GM23338 (cell line): ENCODE data around the gene CAMSAP1. TPM values are rescaled to one million over a fixed set of nuclear protein-coding genes. Genes with fewer than 3 reads are reported as not detected.

Source experiments
- ATAC-seq: fragments of 200-7000 bp; cut with Tn5 transposase; 3 replicates; pipeline ENCODE4 v1.9.1; 2020
- DNase-seq: peaks from one replicate; pipeline ENCODE4 v3.0.0-alpha.2; 2015; ENCODE audit warnings: low spot score
- H2AFZ ChIP-seq: fragments of 200-600 bp; sonication (generic); 2 replicates; pipeline ENCODE4 v1.8.0; 2016; ENCODE audit warnings: antibody characterized with exemption, mild to moderate bottlenecking, moderate library complexity
- H3F3A ChIP-seq: fragments of 200-600 bp; sonication (generic); replicated peaks from 2 replicates; pipeline ENCODE4 v1.8.0; 2017; ENCODE audit warnings: antibody characterized with exemption, mixed run types, low read depth
- H3K27ac ChIP-seq: fragments of 200-600 bp; sonication (generic); 2 replicates; pipeline ENCODE4 v1.6.1; 2016; ENCODE audit warnings: low read depth
- H3K27me3 ChIP-seq: fragments of 200-600 bp; sonication (generic); 2 replicates; pipeline ENCODE4 v1.8.0; 2016; ENCODE audit warnings: mild to moderate bottlenecking, mixed run types, moderate library complexity; ENCODE audit not compliant: insufficient read depth
- H3K36me3 ChIP-seq: fragments of 200-600 bp; sonication (generic); 2 replicates; pipeline ENCODE4 v1.8.0; 2016; ENCODE audit warnings: mild to moderate bottlenecking; ENCODE audit not compliant: insufficient read depth
- H3K4me1 ChIP-seq: fragments of 200-600 bp; sonication (generic); 2 replicates; pipeline ENCODE4 v1.8.0; 2016; ENCODE audit warnings: mild to moderate bottlenecking, moderate library complexity; ENCODE audit not compliant: insufficient read depth
- H3K4me2 ChIP-seq: fragments of 200-600 bp; sonication (generic); 2 replicates; pipeline ENCODE4 v1.7.1; 2017; ENCODE audit warnings: mixed run types
- H3K4me3 ChIP-seq: fragments of 200-600 bp; sonication (generic); 2 replicates; pipeline ENCODE4 v1.6.1; 2016; ENCODE audit warnings: mixed run types
- H3K79me2 ChIP-seq: fragments of 200-600 bp; sonication (generic); replicated peaks from 2 replicates; pipeline ENCODE4 v1.8.0; 2017; ENCODE audit warnings: mild to moderate bottlenecking; ENCODE audit not compliant: insufficient read depth
- H3K9me2 ChIP-seq: fragments of 200-600 bp; sonication (generic); 2 replicates; pipeline ENCODE4 v1.8.0; 2017; ENCODE audit not compliant: insufficient read depth
- H4K20me1 ChIP-seq: fragments of 200-600 bp; sonication (generic); replicated peaks from 2 replicates; pipeline ENCODE4 v1.8.0; 2017; ENCODE audit warnings: mild to moderate bottlenecking; ENCODE audit not compliant: insufficient read depth
- H3K27ac Mint-ChIP-seq: 2 replicates; pipeline ENCODE4 v1.8.0; 2020; ENCODE audit warnings: inconsistent platforms, mild to moderate bottlenecking, moderate library complexity, mixed read lengths
- H3K27me3 Mint-ChIP-seq: 3 replicates; pipeline ENCODE4 v1.8.0; 2022; ENCODE audit warnings: low read depth, mild to moderate bottlenecking, moderate library complexity, mixed read lengths, inconsistent platforms; ENCODE audit not compliant: insufficient read depth, poor library complexity
- H3K36me3 Mint-ChIP-seq: 3 replicates; pipeline ENCODE4 v1.8.0; 2021; ENCODE audit warnings: low read depth, mild to moderate bottlenecking, inconsistent platforms, moderate library complexity, mixed read lengths
- H3K4me1 Mint-ChIP-seq: 3 replicates; pipeline ENCODE4 v1.8.0; 2020; ENCODE audit warnings: mild to moderate bottlenecking, inconsistent platforms, mixed read lengths
- H3K4me3 Mint-ChIP-seq: 3 replicates; pipeline ENCODE4 v1.8.0; 2021; ENCODE audit warnings: moderate library complexity, mild to moderate bottlenecking, inconsistent platforms, mixed read lengths
- H3K9me3 Mint-ChIP-seq: 3 replicates; pipeline ENCODE4 v1.8.0; 2020; ENCODE audit warnings: moderate library complexity, mild to moderate bottlenecking, inconsistent platforms, mixed read lengths
- CREB1 ChIP-seq: fragments of 250-450 bp; sonication (Bioruptor Pico); IDR thresholded peaks from 2 replicates; pipeline ENCODE4 v1.5.0; 2020; ENCODE audit warnings: low read depth, mild to moderate bottlenecking, moderate library complexity
- CTCF ChIP-seq, 2 experiments: fragments of 200-600 bp in 1 of 2; sonication (generic) in 1 of 2; conservative IDR thresholded peaks; 2 replicates each; pipeline versions ENCODE4 v1.5.1 to v1.6.1; 2016 to 2017; ENCODE audit warnings: antibody characterized with exemption in 2 of 2, low read depth in 2 of 2, mild to moderate bottlenecking in 2 of 2, moderate library complexity in 1 of 2
- EZH2 ChIP-seq: fragments of 200-600 bp; sonication (generic); IDR thresholded peaks from one replicate; pipeline ENCODE4 v1.8.0; 2017; ENCODE audit warnings: antibody characterized with exemption, mild to moderate bottlenecking, low read depth; ENCODE audit not compliant: unreplicated experiment
- EZH2phosphoT487 ChIP-seq: fragments of 200-600 bp; sonication (generic); IDR thresholded peaks from one replicate; pipeline ENCODE4 v1.8.1; 2018; ENCODE audit warnings: antibody characterized with exemption; ENCODE audit not compliant: unreplicated experiment
- JUNB ChIP-seq: IDR thresholded peaks from one replicate; pipeline ENCODE4 v1.6.1; 2016; ENCODE audit warnings: antibody characterized with exemption; ENCODE audit not compliant: unreplicated experiment
- NANOG ChIP-seq: IDR thresholded peaks from 2 replicates; pipeline ENCODE4 v1.6.1; 2016; ENCODE audit warnings: antibody characterized with exemption, borderline replicate concordance
- POLR2AphosphoS5 ChIP-seq: IDR thresholded peaks from 2 replicates; pipeline ENCODE4 v1.6.1; 2016; ENCODE audit warnings: antibody characterized with exemption, low read depth
- STAT1 ChIP-seq: IDR thresholded peaks from one replicate; pipeline ENCODE4 v1.6.1; 2016; ENCODE audit warnings: antibody characterized with exemption; ENCODE audit not compliant: unreplicated experiment
- ZNF114 ChIP-seq: fragments of 250-450 bp; sonication (Bioruptor Pico); IDR thresholded peaks from 2 replicates; pipeline ENCODE4 v1.5.0; 2020; ENCODE audit warnings: mild to moderate bottlenecking, moderate library complexity
- ZNF331 ChIP-seq: fragments of 250-450 bp; sonication (Bioruptor Pico); IDR thresholded peaks from 2 replicates; pipeline ENCODE4 v1.5.0; 2020; ENCODE audit warnings: low read depth, mild to moderate bottlenecking, moderate library complexity
- polyA plus RNA-seq: library from polyadenylated mRNA; unstranded; fragments of >200 nt; fragmentation: Nextera tagmentation; extraction: Ambion mirVana; gene quantifications from 2 replicates; pipeline ENCODE4 v1.2.1, GENCODE V29; 2016
- total RNA-seq: library from RNA; depleted of rRNA; stranded (reverse); fragments of >200 nt; shearing (Covaris generic); gene quantifications from 2 replicates; pipeline ENCODE4 v1.2.3, GENCODE V29; 2014
- TF ChIP-seq, protein P1 (sequence below): IDR thresholded peaks from one replicate; pipeline ENCODE4 v1.6.1; 2018; ENCODE audit warnings: antibody characterized with exemption; ENCODE audit not compliant: unreplicated experiment
- TF ChIP-seq, protein P2 (sequence below): IDR thresholded peaks from 2 replicates; pipeline ENCODE4 v1.6.1; 2016; ENCODE audit warnings: antibody characterized with exemption
- TF ChIP-seq, protein P3 (sequence below): fragments of 250-450 bp; sonication (Bioruptor Pico); IDR thresholded peaks from 2 replicates; pipeline ENCODE4 v1.5.0; 2020; ENCODE audit warnings: mild to moderate bottlenecking, moderate library complexity

Gene CAMSAP1
- total and polyA plus RNA-seq, 2 experiments from 2014 or later = 6.9 to 75.4 TPM

DNA sequence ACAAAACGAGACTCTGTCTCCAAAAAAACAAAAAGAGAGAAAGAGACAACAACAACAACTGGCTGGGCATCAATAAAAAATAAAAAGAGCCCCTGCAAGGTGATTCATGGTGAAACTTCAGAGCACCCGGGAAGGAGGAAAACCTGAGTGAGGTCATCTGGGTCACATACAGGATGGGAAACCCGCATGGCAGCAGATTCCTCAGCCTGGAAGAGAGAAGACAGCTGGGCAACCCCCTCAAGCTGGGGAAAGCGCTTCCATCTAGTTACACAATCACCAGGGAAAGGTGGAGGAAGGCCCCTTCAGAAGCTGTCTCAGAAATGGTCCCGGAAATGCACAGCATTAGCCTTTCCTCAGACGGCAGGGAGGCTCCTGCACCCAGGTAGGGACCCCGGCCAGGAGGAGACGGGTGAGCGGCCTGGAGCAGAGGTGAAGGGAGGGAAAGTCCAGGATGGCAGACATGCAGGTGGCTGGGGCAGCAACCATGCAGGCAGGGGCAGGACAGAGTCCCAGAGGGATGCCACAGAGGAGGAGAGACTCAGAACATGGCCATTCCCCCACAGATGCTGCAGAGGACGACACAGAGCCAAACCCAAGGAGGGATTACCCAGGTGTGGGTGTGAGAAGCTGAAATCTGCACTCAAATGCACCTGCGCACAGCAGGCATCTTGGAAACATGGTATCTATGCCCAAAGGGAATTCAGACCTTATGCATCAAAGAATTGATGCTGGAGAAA lies 29.4 kb downstream of the CAMSAP1 start:
- Mint-ChIP-seq H3K9me3 (no peaks in the 10 kb centered on the region), H3K27me3 (peaks cover 11% of the 10 kb centered on the region), H3K4me1 (peaks cover 46% of the 10 kb centered on the region), H3K36me3 (peaks cover 15% of the 10 kb centered on the region; the same call in 2 of the 3 replicates), H3K27ac (peak overlapping the region; percentile 61; the same call in 1 of the 2 replicates), H3K4me3 (peak overlapping the region; percentile 36; the same call in 1 of the 3 replicates)
- peaks cover 100% of the 10 kb centered on the region for H3K79me2 ChIP-seq
- TF ChIP-seq, protein P1, sequence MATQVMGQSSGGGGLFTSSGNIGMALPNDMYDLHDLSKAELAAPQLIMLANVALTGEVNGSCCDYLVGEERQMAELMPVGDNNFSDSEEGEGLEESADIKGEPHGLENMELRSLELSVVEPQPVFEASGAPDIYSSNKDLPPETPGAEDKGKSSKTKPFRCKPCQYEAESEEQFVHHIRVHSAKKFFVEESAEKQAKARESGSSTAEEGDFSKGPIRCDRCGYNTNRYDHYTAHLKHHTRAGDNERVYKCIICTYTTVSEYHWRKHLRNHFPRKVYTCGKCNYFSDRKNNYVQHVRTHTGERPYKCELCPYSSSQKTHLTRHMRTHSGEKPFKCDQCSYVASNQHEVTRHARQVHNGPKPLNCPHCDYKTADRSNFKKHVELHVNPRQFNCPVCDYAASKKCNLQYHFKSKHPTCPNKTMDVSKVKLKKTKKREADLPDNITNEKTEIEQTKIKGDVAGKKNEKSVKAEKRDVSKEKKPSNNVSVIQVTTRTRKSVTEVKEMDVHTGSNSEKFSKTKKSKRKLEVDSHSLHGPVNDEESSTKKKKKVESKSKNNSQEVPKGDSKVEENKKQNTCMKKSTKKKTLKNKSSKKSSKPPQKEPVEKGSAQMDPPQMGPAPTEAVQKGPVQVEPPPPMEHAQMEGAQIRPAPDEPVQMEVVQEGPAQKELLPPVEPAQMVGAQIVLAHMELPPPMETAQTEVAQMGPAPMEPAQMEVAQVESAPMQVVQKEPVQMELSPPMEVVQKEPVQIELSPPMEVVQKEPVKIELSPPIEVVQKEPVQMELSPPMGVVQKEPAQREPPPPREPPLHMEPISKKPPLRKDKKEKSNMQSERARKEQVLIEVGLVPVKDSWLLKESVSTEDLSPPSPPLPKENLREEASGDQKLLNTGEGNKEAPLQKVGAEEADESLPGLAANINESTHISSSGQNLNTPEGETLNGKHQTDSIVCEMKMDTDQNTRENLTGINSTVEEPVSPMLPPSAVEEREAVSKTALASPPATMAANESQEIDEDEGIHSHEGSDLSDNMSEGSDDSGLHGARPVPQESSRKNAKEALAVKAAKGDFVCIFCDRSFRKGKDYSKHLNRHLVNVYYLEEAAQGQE = no peak
- no peak for TF ChIP-seq CTCF (conservative IDR thresholded peaks at IDR 0.05; ENCODE audit: low read depth in 2 of 2)
- TF ChIP-seq NANOG = no peak
- TF ChIP-seq ZNF331 = no peak
- TF ChIP-seq CREB1 (CRISPR knock-in tag) = no peak
- TF ChIP-seq STAT1 = no peak
- TF ChIP-seq POLR2AphosphoS5 = no peak
- TF ChIP-seq EZH2 = no peak
- no peak for TF ChIP-seq EZH2phosphoT487
- TF ChIP-seq, protein P2, sequence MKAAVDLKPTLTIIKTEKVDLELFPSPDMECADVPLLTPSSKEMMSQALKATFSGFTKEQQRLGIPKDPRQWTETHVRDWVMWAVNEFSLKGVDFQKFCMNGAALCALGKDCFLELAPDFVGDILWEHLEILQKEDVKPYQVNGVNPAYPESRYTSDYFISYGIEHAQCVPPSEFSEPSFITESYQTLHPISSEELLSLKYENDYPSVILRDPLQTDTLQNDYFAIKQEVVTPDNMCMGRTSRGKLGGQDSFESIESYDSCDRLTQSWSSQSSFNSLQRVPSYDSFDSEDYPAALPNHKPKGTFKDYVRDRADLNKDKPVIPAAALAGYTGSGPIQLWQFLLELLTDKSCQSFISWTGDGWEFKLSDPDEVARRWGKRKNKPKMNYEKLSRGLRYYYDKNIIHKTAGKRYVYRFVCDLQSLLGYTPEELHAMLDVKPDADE = no peak
- no peak for TF ChIP-seq JUNB
- TF ChIP-seq, protein P3, sequence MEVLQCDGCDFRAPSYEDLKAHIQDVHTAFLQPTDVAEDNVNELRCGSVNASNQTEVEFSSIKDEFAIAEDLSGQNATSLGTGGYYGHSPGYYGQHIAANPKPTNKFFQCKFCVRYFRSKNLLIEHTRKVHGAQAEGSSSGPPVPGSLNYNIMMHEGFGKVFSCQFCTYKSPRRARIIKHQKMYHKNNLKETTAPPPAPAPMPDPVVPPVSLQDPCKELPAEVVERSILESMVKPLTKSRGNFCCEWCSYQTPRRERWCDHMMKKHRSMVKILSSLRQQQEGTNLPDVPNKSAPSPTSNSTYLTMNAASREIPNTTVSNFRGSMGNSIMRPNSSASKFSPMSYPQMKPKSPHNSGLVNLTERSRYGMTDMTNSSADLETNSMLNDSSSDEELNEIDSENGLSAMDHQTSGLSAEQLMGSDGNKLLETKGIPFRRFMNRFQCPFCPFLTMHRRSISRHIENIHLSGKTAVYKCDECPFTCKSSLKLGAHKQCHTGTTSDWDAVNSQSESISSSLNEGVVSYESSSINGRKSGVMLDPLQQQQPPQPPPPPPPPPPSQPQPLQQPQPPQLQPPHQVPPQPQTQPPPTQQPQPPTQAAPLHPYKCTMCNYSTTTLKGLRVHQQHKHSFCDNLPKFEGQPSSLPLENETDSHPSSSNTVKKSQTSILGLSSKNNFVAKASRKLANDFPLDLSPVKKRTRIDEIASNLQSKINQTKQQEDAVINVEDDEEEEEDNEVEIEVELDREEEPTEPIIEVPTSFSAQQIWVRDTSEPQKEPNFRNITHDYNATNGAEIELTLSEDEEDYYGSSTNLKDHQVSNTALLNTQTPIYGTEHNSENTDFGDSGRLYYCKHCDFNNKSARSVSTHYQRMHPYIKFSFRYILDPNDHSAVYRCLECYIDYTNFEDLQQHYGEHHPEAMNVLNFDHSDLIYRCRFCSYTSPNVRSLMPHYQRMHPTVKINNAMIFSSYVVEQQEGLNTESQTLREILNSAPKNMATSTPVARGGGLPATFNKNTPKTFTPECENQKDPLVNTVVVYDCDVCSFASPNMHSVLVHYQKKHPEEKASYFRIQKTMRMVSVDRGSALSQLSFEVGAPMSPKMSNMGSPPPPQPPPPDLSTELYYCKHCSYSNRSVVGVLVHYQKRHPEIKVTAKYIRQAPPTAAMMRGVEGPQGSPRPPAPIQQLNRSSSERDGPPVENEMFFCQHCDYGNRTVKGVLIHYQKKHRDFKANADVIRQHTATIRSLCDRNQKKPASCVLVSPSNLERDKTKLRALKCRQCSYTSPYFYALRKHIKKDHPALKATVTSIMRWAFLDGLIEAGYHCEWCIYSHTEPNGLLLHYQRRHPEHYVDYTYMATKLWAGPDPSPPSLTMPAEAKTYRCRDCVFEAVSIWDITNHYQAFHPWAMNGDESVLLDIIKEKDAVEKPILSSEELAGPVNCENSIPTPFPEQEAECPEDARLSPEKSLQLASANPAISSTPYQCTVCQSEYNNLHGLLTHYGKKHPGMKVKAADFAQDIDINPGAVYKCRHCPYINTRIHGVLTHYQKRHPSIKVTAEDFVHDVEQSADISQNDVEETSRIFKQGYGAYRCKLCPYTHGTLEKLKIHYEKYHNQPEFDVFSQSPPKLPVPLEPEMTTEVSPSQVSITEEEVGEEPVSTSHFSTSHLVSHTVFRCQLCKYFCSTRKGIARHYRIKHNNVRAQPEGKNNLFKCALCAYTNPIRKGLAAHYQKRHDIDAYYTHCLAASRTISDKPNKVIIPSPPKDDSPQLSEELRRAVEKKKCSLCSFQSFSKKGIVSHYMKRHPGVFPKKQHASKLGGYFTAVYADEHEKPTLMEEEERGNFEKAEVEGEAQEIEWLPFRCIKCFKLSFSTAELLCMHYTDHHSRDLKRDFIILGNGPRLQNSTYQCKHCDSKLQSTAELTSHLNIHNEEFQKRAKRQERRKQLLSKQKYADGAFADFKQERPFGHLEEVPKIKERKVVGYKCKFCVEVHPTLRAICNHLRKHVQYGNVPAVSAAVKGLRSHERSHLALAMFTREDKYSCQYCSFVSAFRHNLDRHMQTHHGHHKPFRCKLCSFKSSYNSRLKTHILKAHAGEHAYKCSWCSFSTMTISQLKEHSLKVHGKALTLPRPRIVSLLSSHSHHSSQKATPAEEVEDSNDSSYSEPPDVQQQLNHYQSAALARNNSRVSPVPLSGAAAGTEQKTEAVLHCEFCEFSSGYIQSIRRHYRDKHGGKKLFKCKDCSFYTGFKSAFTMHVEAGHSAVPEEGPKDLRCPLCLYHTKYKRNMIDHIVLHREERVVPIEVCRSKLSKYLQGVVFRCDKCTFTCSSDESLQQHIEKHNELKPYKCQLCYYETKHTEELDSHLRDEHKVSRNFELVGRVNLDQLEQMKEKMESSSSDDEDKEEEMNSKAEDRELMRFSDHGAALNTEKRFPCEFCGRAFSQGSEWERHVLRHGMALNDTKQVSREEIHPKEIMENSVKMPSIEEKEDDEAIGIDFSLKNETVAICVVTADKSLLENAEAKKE (CRISPR knock-in tag) = no peak
- no peak for TF ChIP-seq ZNF114 (CRISPR knock-in tag)
- no peak overlapping the region for H2AFZ ChIP-seq
- no peaks in the 10 kb centered on the region; the same call in 1 of the 2 replicates for H3K36me3 ChIP-seq
- peak; percentile 62 for ATAC-seq
- no peak for DNase-seq
- H3F3A ChIP-seq = no peaks in the 10 kb centered on the region
- H4K20me1 ChIP-seq = peaks cover 68% of the 10 kb centered on the region
- 0 out of 2 replicates have a peak overlapping the region, but pooled peaks have one; percentile 14 for H3K27ac ChIP-seq
- H3K4me1 ChIP-seq = peaks cover 40% of the 10 kb centered on the region
- H3K4me3 ChIP-seq = peak overlapping the region; percentile 18; the same call in 1 of the 2 replicates
- no peaks in the 10 kb centered on the region for H3K9me2 ChIP-seq
- peak overlapping the region; percentile 72 for H3K4me2 ChIP-seq
- no peaks in the 10 kb centered on the region for H3K27me3 ChIP-seq
